HG02981 (cell line): ENCODE measurements around the gene B4GALT6.

Experiments used
- ATAC-seq: cut with Tn5 transposase; IDR thresholded peaks from one replicate; pipeline ENCODE4 v1.9.1; 2021; ENCODE audit warnings: mild to moderate bottlenecking, moderate library complexity; ENCODE audit not compliant: unreplicated experiment

Gene B4GALT6

GRCh38 chr18:31598021-31598805, 86.2 kb downstream of the B4GALT6 start:
- no peak for ATAC-seq

GRCh38 chr18:31596081-31596872, 88.1 kb downstream of the B4GALT6 start:
- no peak for ATAC-seq

DNA sequence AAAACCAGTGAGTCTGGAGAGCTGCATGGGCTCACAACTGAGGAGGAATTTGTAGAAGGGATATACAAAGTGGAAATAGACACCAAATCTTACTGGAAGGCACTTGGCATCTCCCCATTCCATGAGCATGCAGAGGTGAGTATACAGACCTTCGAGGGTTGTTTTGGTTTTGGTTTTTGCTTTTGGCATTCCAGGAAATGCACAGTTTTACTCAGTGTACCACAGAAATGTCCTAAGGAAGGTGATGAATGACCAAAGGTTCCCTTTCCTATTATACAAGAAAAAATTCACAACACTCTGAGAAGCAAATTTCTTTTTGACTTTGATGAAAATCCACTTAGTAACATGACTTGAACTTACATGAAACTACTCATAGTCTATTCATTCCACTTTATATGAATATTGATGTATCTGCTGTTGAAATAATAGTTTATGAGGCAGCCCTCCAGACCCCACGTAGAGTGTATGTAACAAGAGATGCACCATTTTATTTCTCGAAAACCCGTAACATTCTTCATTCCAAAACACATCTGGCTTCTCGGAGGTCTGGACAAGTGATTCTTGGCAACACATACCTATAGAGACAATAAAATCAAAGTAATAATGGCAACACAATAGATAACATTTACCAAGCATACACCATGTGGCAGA, 89.1 kb downstream of the B4GALT6 start:
- no peak for ATAC-seq

DNA sequence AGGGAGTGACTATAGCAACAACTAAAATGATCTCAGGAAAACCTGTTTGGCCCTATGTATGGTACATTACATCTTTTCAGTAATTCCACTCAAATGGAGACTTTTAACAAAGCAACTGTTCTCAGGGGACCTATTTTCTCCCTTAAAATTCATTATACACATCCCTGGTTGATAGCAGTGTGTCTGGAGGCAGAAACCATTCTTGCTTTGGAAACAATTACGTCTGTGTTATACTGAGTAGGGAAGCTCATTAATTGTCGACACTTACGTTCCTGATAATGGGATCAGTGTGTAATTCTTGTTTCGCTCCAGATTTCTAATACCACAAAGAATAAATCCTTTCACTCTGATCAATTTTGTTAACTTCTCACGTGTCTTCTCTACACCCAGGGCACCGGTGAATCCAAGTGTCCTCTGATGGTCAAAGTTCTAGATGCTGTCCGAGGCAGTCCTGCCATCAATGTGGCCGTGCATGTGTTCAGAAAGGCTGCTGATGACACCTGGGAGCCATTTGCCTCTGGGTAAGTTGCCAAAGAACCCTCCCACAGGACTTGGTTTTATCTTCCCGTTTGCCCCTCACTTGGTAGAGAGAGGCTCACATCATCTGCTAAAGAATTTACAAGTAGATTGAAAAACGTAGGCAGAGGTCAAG, 91.7 kb downstream of the B4GALT6 start:
- ATAC-seq: no peak

GRCh38 chr18:31591628-31592027, 92.8 kb downstream of the B4GALT6 start, which contains the start of gene TTR:
TTR (plus strand) TSS chr18:31591877; CDS start chr18:31591903, 26 bp downstream.
- ATAC-seq: no peak

GRCh38 chr18:31591113-31591512, 93.3 kb downstream of the B4GALT6 start:
- no peak for ATAC-seq

- ATAC-seq: no peak
Measured at GRCh38 chr18:31590570-31590969, 93.8 kb downstream of the B4GALT6 start.

DNA sequence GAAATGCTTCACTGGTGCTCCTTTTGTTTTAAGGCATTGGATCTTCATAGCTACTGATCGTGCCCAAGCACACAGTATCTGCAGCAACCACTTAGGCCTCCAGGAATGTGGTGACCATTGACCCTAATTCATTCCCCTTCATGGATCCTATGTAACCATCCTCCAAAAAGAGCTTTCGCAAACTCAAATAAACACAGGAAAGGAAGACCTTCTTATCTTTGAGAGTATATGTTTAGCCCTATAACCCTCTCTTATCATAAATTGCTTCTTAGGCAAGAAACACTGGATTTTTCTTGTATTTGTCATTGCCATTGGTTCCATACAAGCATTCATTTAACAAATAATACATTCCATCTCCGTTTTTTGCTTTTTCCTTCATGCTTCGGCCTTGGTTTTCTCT, 96.9 kb downstream of the B4GALT6 start:
- no peak for ATAC-seq

DNA sequence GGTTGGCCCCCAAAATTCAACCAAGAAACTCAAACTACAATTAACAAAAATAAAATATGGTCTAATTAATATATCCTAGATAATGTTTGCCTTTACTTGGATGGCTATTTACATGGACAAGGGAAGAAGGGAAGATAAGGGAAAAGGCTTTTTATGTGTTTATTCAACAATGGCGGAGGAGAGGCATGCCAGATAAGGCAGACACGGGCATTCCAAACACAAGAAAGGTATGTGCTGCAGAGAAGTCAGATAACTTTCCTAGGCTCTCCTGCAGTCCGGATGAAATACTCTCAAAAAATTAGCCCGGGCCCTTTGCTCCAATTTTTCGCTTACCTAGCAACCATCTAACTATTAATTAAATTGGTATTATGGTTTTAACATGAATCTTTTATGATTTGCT, 97.8 kb downstream of the B4GALT6 start:
- ATAC-seq: no peak

- ATAC-seq: no peak
Measured at GRCh38 chr18:31585991-31586390, 98.4 kb downstream of the B4GALT6 start.

DNA sequence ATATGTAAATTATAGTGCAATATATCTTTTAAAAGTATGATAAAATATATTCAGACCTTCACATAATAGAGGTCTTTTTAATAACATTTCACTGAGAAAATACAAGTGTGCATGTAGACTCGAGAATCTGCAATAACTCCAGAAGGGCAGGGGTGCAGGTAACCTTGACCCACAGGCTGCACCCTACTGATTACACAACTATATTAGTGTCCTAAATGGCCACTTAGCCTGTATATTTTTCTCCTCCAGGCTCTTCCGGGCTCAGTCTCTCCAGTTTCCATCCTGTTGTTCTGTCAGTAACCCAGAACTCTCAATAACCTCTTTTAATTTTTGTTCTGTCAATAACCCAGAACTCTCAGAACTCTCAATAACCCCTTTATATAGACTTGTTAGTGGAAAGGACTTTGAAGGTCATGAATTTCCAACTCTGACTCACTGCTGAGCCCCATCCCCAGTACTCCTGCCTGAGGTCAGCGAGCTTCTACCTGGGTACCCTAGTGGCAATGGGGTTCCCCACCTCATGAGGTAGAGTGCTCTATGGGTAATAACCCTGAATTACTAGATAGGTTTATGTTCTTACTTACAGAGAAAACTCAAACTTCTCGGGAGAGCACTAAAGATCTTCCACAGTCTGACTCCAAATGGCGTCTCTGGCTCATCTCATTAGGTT, 101.1 kb downstream of the B4GALT6 start:
- no peak for ATAC-seq

GRCh38 chr18:31581498-31582197, 102.7 kb downstream of the B4GALT6 start:
- ATAC-seq: no peak

DNA sequence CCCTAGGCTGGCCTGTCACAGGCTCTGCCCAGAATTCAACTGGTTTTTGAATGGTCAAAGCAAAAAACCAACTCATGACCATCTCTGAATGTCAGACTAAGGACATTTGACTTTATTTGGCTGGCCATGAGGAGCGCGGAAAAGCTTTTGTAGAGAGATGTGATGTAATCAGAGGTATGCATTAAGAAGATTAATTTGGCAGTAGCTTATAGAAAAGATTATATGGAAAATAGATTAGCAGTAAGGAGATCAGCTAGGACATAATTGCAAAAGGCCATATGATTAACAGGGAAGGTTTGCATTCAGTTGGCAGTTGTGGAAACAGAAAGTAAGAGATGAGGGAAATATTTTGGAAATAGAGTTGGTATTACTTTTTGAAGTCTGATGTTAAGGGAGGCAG, 105.0 kb downstream of the B4GALT6 start:
- no peak for ATAC-seq

GRCh38 chr18:31578126-31578525, 106.3 kb downstream of the B4GALT6 start:
- ATAC-seq: no peak

GRCh38 chr18:31577195-31577594, 107.2 kb downstream of the B4GALT6 start:
- ATAC-seq: no peak

- ATAC-seq: no peak
Measured at GRCh38 chr18:31576670-31577069, 107.7 kb downstream of the B4GALT6 start.

- no peak for ATAC-seq
Measured at GRCh38 chr18:31575515-31576257, 108.7 kb downstream of the B4GALT6 start.

DNA sequence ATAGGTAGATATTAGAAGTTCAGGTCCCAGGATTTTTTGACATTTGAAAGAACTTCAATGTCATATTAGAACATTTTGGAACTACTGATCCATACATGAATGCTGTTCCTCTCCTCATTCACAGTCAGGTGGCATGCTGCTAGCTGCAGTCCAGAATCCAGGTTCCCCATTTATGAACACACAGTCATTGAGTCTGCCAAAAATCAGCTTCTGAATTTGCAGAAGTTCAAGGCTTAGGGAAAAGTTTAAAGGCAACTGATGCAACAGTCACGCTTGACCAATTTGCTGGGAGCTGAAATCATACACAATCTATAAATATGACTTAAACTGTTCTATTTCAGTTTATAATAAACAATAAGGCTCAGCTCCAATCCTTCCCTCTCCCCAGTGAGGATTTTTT, 110.0 kb downstream of the B4GALT6 start:
- no peak for ATAC-seq
